Lower lobe of right lung (tissue), 2 donors: ENCODE results near the gene TIMP2. TPM values are rescaled to one million over a fixed set of nuclear protein-coding genes. Genes with fewer than 3 reads are reported as not detected.
"Not testable (repeated sequence)": the region's sequence is repeated elsewhere in the genome, so short reads cannot be mapped to it uniquely, and the experiment has no call there.

Experiments
- ATAC-seq, 2 donors: fragments of 200-7000 bp; cut with Tn5 transposase; one replicate each; pipeline ENCODE4 v1.9.1; 2020 to 2022; ENCODE audit warnings: mild to moderate bottlenecking in 2 of 2, moderate library complexity in 2 of 2
- DNase-seq: peaks from one replicate; pipeline ENCODE4 v3.0.0-alpha.2; 2020
- H3K27ac ChIP-seq: fragments of 200-600 bp; one replicate; pipeline ENCODE4 v1.8.0; 2022
- H3K27me3 ChIP-seq: fragments of 200-600 bp; one replicate; pipeline ENCODE4 v1.8.0; 2022; ENCODE audit warnings: low read depth
- H3K36me3 ChIP-seq: fragments of 200-600 bp; one replicate; pipeline ENCODE4 v1.8.0; 2022; ENCODE audit warnings: mild to moderate bottlenecking
- H3K4me1 ChIP-seq: fragments of 200-600 bp; one replicate; pipeline ENCODE4 v1.8.0; 2022
- H3K4me3 ChIP-seq: fragments of 200-600 bp; one replicate; pipeline ENCODE4 v1.8.0; 2022; ENCODE audit warnings: mild to moderate bottlenecking
- H3K9me3 ChIP-seq: fragments of 200-600 bp; one replicate; pipeline ENCODE4 v1.8.0; 2022
- CTCF ChIP-seq: fragments of 200-600 bp; IDR thresholded peaks from one replicate; pipeline ENCODE4 v1.8.0; 2022; ENCODE audit warnings: antibody characterized with exemption, mild to moderate bottlenecking
- intact Hi-C: fragments of 100-400 bp; cut with DNase I; formaldehyde crosslinking; loops from one replicate; pipeline ENCODE4 v1.11.0; 2022
- total RNA-seq: library from RNA; stranded (reverse); fragmentation: NEBNext Ultra II Directional; extraction: Animal tissue kit (Norgen Biotek cat#: 25700); gene quantifications from one replicate; pipeline ENCODE4 v1.2.1, GENCODE V29; 2021
- donor health status: DM: no; HTN: yes; CAD: no; lungs with severe emphysema.

TIMP2 gene
- total RNA-seq, 1 donor from 2014 or later = 260 TPM

- H3K27me3 ChIP-seq = no peaks in the 10 kb centered on the region
- H3K4me1 ChIP-seq = peaks cover 20% of the 10 kb centered on the region
- intact Hi-C loops = no loop called here
- peaks cover 55% of the 10 kb centered on the region for H3K36me3 ChIP-seq
- DNase-seq = no peak
- no peaks in the 10 kb centered on the region for H3K9me3 ChIP-seq
- H3K4me3 ChIP-seq = no peak overlapping the region
- H3K27ac ChIP-seq = no peak overlapping the region
- TF ChIP-seq CTCF = no peak
- no peak for ATAC-seq
Measured at GRCh38 chr17:78872486-78872885, 52.7 kb downstream of the TIMP2 start.

GRCh38 chr17:78870621-78871020 is 54.6 kb downstream of the TIMP2 start:
- TF ChIP-seq CTCF = no peak
- H3K36me3 ChIP-seq = peaks cover 57% of the 10 kb centered on the region
- H3K9me3 ChIP-seq = no peaks in the 10 kb centered on the region
- no peak overlapping the region for H3K4me3 ChIP-seq
- no peak overlapping the region for H3K27ac ChIP-seq
- no peak for DNase-seq
- H3K27me3 ChIP-seq = no peaks in the 10 kb centered on the region
- intact Hi-C loops = no loop called here
- ATAC-seq = no peak
- H3K4me1 ChIP-seq = peaks cover 17% of the 10 kb centered on the region

GRCh38 chr17:78868391-78868790 is 56.8 kb downstream of the TIMP2 start:
- H3K4me1 ChIP-seq = peaks cover 11% of the 10 kb centered on the region
- H3K36me3 ChIP-seq = peaks cover 66% of the 10 kb centered on the region
- ATAC-seq (no peak), DNase-seq (no peak)
- intact Hi-C loops = loop anchor here (10.0 kb wide), 1 partner anchor 96 kb away; no protein-coding TSS in a partner anchor
- H3K4me3 ChIP-seq = no peak overlapping the region
- no peaks in the 10 kb centered on the region for H3K9me3 ChIP-seq
- no peak for TF ChIP-seq CTCF
- H3K27ac ChIP-seq = no peak overlapping the region
- no peaks in the 10 kb centered on the region for H3K27me3 ChIP-seq

GRCh38 chr17:78867046-78867445 is 58.1 kb downstream of the TIMP2 start:
- H3K27ac ChIP-seq, H3K27me3 ChIP-seq, ATAC-seq, H3K4me3 ChIP-seq, DNase-seq, H3K9me3 ChIP-seq: not testable (repeated sequence)
- intact Hi-C loops = loop anchor here (10.0 kb wide), 1 partner anchor 98 kb away; no protein-coding TSS in a partner anchor
- Histone ChIP-seq H3K4me1 (peaks cover 15% of the 10 kb centered on the region), H3K36me3 (peaks cover 54% of the 10 kb centered on the region)

GRCh38 chr17:78865682-78866390 is 59.4 kb downstream of the TIMP2 start:
- Histone ChIP-seq H3K9me3 (no peaks in the 10 kb centered on the region), H3K4me1 (peaks cover 21% of the 10 kb centered on the region)

More at GRCh38 chr17:78865682-78866390, 59.4 kb downstream of the TIMP2 start:
- ATAC-seq = peak; percentile 80 to 87
- H3K36me3 ChIP-seq = peaks cover 46% of the 10 kb centered on the region
- no peaks in the 10 kb centered on the region for H3K27me3 ChIP-seq
- peak overlapping the region; percentile 28 for H3K4me3 ChIP-seq
- H3K27ac ChIP-seq = no peak overlapping the region
- peak; percentile 80 for DNase-seq
- intact Hi-C loops = loop anchor here (10.0 kb wide), 1 partner anchor 99 kb away; no protein-coding TSS in a partner anchor
- TF ChIP-seq CTCF = peak; percentile 92
